ENCODE measurements around the gene MGAT4C.
"Not testable (repeated sequence)": the region's sequence is repeated elsewhere in the genome, so short reads cannot be mapped to it uniquely, and the experiment has no call there.

The MGAT4C gene

GRCh38 chr12:86137936-86138335 lies 118.3 kb downstream of the MGAT4C start:
- DNase-seq (ENCODE audit: low read depth in 2 of 2, low spot score in 1 of 2) = no peak

GRCh38 chr12:86134561-86134960 lies 121.6 kb downstream of the MGAT4C start:
- no peak for DNase-seq (ENCODE audit: low read depth in 2 of 2, low spot score in 1 of 2)

- DNase-seq (ENCODE audit: low read depth in 2 of 2, low spot score in 1 of 2) = not testable (repeated sequence)
These were observed 129.3 kb downstream of the MGAT4C start for GRCh38 chr12:86126900-86127299.

GRCh38 chr12:86122846-86123468 lies 133.2 kb downstream of the MGAT4C start:
- no peak for DNase-seq (ENCODE audit: low read depth in 2 of 2, low spot score in 1 of 2)

- DNase-seq (ENCODE audit: low read depth in 2 of 2, low spot score in 1 of 2) = no peak
These were observed 138.0 kb downstream of the MGAT4C start for GRCh38 chr12:86118161-86118560.

- DNase-seq (ENCODE audit: low read depth in 2 of 2, low spot score in 1 of 2) = no peak
These were observed 138.5 kb downstream of the MGAT4C start for GRCh38 chr12:86117711-86118110.

- DNase-seq (ENCODE audit: low read depth in 2 of 2, low spot score in 1 of 2) = no peak
These were observed 152.1 kb downstream of the MGAT4C start for GRCh38 chr12:86104087-86104486.

GRCh38 chr12:86097161-86097560 lies 159.0 kb downstream of the MGAT4C start:
- no peak for DNase-seq (ENCODE audit: low read depth in 2 of 2, low spot score in 1 of 2)

GRCh38 chr12:86091681-86092080 lies 164.5 kb downstream of the MGAT4C start:
- no peak for DNase-seq (ENCODE audit: low read depth in 2 of 2, low spot score in 1 of 2)

- no peak for DNase-seq (ENCODE audit: low read depth in 2 of 2, low spot score in 1 of 2)
These were observed 174.3 kb downstream of the MGAT4C start for GRCh38 chr12:86081843-86082242.

- not testable (repeated sequence) for DNase-seq (ENCODE audit: low read depth in 2 of 2, low spot score in 1 of 2)
These were observed 197.1 kb downstream of the MGAT4C start for GRCh38 chr12:86059052-86059451.

GRCh38 chr12:86057092-86057845 lies 198.9 kb downstream of the MGAT4C start:
- no peak for DNase-seq (ENCODE audit: low read depth in 2 of 2, low spot score in 1 of 2)

GRCh38 chr12:86052921-86053320 lies 203.3 kb downstream of the MGAT4C start:
- no peak for DNase-seq (ENCODE audit: low read depth in 2 of 2, low spot score in 1 of 2)

- DNase-seq (ENCODE audit: low read depth in 2 of 2, low spot score in 1 of 2) = no peak
These were observed 206.2 kb downstream of the MGAT4C start for GRCh38 chr12:86050010-86050409.

- DNase-seq (ENCODE audit: low read depth in 2 of 2, low spot score in 1 of 2) = no peak
These were observed 211.8 kb downstream of the MGAT4C start for GRCh38 chr12:86044396-86044795.

GRCh38 chr12:86042062-86042461 lies 214.1 kb downstream of the MGAT4C start:
- no peak for DNase-seq (ENCODE audit: low read depth in 2 of 2, low spot score in 1 of 2)

- DNase-seq (ENCODE audit: low read depth in 2 of 2, low spot score in 1 of 2) = no peak
These were observed 237.8 kb downstream of the MGAT4C start for GRCh38 chr12:86018361-86018760.

- no peak for DNase-seq (ENCODE audit: low read depth in 2 of 2, low spot score in 1 of 2)
These were observed 241.2 kb downstream of the MGAT4C start for GRCh38 chr12:86015026-86015425.

GRCh38 chr12:86006727-86007126 lies 249.5 kb downstream of the MGAT4C start:
- no peak for DNase-seq (ENCODE audit: low read depth in 2 of 2, low spot score in 1 of 2)

- DNase-seq (ENCODE audit: low read depth in 2 of 2, low spot score in 1 of 2) = no peak
These were observed 258.1 kb downstream of the MGAT4C start for GRCh38 chr12:85998074-85998473.

GRCh38 chr12:85996280-85996679 lies 259.9 kb downstream of the MGAT4C start:
- no peak for DNase-seq (ENCODE audit: low read depth in 2 of 2, low spot score in 1 of 2)

- DNase-seq (ENCODE audit: low read depth in 2 of 2, low spot score in 1 of 2) = no peak
These were observed 262.4 kb downstream of the MGAT4C start for GRCh38 chr12:85993746-85994145.

- DNase-seq (ENCODE audit: low read depth in 2 of 2, low spot score in 1 of 2) = no peak
These were observed 270.2 kb downstream of the MGAT4C start for GRCh38 chr12:85985996-85986395.
